ENCODE results near the gene MAP7D2.

The MAP7D2 gene

DNA sequence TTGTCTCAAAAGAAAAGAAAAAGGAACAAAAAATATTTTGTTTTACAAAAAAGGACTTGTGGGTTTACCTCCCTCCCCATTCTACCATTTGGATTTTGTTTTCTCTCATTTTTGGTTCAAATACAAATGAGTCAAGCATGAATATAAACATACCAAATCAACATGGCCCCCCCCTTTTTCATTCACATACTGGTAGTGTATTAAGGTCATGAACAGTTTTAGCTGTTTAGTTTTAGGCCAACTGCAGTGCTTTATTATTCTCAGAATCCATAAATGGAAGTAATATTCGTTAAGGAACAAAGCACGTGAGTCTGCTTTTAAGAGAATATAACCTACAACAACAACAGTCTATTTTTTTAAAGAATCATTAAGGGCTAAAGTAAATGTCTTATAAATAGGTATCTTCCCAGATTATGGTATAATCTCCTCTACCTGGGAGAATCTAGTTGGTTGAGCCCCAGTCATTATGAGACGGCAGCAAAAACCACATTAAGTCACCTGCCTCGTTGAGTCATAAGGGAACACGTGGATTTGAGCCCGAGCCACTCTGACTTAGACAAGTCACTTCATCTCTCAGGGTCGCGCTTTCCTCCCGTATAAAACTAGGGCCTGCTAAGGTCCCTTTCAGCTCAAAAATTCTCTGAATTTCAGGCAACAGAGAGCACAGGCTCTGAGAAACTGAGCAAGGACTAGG lies 152.5 kb downstream of the MAP7D2 start:
- no peak for DNase-seq (ENCODE audit: low read depth)
- Histone ChIP-seq H3K9ac (ENCODE audit: low read length) (no peak overlapping the region), H3K4me3 (ENCODE audit: low read length) (no peak overlapping the region), H3K4me1 (ENCODE audit: control insufficient read depth, insufficient read depth, low read length) (no peaks in the 10 kb centered on the region), H3K36me3 (ENCODE audit: control insufficient read depth, insufficient read depth, low read length, severe bottlenecking) (peaks cover 21% of the 10 kb centered on the region), H3K27me3 (replicated peaks; ENCODE audit: control insufficient read depth, insufficient read depth, low read length) (no peaks in the 10 kb centered on the region), H3K9me3 (ENCODE audit: control insufficient read depth, low read length) (no peaks in the 10 kb centered on the region)

DNA sequence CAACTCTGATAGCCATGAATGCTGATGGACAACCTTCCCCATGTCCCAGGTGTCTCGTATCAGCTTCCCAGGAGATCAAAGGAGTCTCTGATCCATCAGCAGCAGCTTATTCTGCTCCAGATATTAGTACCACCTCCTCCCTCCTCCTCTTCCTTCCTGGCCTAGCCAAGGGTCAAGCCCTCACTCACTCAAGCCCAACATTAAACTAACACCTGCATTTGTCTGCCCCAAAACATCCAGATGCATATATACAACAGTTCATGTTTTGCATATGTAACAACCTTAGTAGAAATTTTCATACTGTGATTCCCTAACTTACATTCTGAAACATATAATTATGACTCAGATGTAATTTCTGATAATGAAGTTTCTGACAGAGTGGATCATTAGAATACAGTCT lies 155.8 kb downstream of the MAP7D2 start:
- Histone ChIP-seq H3K27me3 (replicated peaks; ENCODE audit: control insufficient read depth, insufficient read depth, low read length) (no peaks in the 10 kb centered on the region), H3K9me3 (ENCODE audit: control insufficient read depth, low read length) (no peaks in the 10 kb centered on the region), H3K36me3 (ENCODE audit: control insufficient read depth, insufficient read depth, low read length, severe bottlenecking) (peaks cover 18% of the 10 kb centered on the region), H3K4me3 (ENCODE audit: low read length) (no peak overlapping the region), H3K9ac (ENCODE audit: low read length) (no peak overlapping the region), H3K4me1 (ENCODE audit: control insufficient read depth, insufficient read depth, low read length) (peaks cover 9% of the 10 kb centered on the region)
- DNase-seq (ENCODE audit: low read depth) = no peak

DNA sequence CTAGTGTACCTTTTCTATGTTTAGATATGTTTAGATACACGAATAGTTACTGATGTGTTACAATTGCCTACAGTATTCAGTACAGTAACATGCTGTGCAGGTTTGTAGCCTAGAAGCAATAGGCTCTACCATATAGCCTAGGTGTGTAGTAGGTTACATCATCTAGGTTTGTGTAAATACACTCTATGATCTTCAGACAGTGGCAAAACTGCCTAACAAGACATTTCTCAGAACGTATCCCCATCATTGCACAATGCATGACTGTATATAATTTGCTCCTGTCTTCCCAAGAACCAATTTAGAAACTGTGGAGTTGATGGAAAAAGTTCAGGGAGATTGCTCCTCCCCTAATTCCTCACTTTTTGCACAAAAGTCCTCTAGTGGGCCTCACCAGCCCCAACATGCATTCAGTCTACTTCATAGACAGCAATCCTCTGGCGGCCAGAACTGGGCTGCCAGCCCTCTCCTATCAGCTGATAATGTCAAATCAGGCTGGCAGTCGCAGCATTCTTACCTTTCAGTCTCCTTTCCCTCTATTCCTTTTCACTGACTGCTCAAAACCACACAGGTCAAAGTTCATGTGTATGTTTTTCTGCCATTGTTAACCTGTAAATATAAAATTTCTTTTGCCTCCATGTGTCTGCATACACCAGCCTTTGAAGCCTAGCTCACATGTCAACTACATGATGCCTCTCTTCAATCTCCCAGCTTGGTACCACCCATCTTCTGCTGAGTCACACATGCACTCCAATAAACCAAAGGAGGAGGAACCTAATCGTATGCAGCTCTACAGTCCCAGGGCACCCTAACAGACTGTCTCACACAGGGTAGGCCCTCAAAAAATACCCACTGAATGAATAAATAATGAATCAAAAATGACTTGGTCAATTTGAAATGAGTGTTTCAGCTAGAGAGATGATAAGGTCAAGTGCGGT lies 157.9 kb downstream of the MAP7D2 start:
- Histone ChIP-seq H3K9me3 (ENCODE audit: control insufficient read depth, low read length) (no peaks in the 10 kb centered on the region), H3K4me1 (ENCODE audit: control insufficient read depth, insufficient read depth, low read length) (peaks cover 27% of the 10 kb centered on the region), H3K9ac (ENCODE audit: low read length) (no peak overlapping the region), H3K27me3 (replicated peaks; ENCODE audit: control insufficient read depth, insufficient read depth, low read length) (no peaks in the 10 kb centered on the region), H3K4me3 (ENCODE audit: low read length) (no peak overlapping the region), H3K36me3 (ENCODE audit: control insufficient read depth, insufficient read depth, low read length, severe bottlenecking) (no peaks in the 10 kb centered on the region)
- no peak for DNase-seq (ENCODE audit: low read depth)

DNA sequence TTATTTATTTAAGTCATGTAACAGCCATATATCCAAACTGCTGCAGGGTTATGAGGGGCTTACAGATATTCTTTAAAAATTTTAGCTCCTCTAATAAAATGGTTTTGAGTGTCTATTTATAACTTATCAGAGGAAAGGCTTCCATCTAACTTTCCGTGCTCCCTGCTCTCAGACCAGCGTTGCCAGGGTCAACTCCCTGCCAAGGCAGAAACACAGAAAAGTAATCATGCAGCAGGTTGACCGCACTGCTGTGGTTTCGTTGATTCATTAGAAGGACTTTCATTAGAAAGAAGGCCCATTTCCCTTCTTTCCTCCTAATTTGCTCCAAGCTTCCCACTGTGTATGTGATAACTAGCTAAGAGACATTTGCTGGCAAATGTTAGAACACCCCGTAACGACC lies 159.8 kb downstream of the MAP7D2 start:
- Histone ChIP-seq H3K27me3 (replicated peaks; ENCODE audit: control insufficient read depth, insufficient read depth, low read length) (no peaks in the 10 kb centered on the region), H3K4me3 (ENCODE audit: low read length) (no peak overlapping the region), H3K36me3 (ENCODE audit: control insufficient read depth, insufficient read depth, low read length, severe bottlenecking) (no peaks in the 10 kb centered on the region), H3K9ac (ENCODE audit: low read length) (no peak overlapping the region), H3K4me1 (ENCODE audit: control insufficient read depth, insufficient read depth, low read length) (peaks cover 27% of the 10 kb centered on the region), H3K9me3 (ENCODE audit: control insufficient read depth, low read length) (no peaks in the 10 kb centered on the region)
- no peak for DNase-seq (ENCODE audit: low read depth)

Data from adipocyte (in vitro differentiated cells).